ENCODE data around the gene GLIS1. TPM values are rescaled to one million over a fixed set of nuclear protein-coding genes. Genes with fewer than 3 reads are reported as not detected.

Gene GLIS1
- total and polyA plus RNA-seq, 9 donors = 0.04 to 0.42 (median 0.08) TPM; not detected in 3

DNA sequence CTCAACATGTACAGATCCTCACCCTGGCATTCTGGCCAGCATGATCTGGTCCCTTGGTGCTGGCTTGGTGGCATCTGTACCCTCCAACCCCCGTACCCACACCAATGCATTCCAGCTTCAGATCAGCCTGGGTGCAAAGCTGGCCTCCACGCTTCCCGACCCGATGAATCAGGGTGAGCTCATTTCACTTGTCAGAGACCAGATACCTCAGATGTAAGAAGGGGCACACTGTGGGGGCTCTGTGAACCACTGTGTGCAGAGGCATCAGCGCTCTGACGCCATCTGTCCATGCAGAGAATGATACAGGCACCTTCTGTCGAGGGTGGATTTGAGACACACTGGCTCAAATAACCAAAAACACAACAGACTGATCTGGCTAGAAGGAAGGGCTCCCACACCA lies 203.1 kb downstream of the GLIS1 start:
- H3K4me3 ChIP-seq (ENCODE audit: low read length) = no peak overlapping the region
- H3K27me3 ChIP-seq (ENCODE audit: control insufficient read depth, insufficient read depth, low read length) = peaks cover 13% of the 10 kb centered on the region
- H3K36me3 ChIP-seq (ENCODE audit: control insufficient read depth, insufficient read depth, low read length) = no peaks in the 10 kb centered on the region
- H3K4me1 ChIP-seq (ENCODE audit: control insufficient read depth, insufficient read depth, low read length) = no peaks in the 10 kb centered on the region
- WGBS (ENCODE audit: insufficient coverage) = 80% methylated on average over 2 of the region's 7 CpGs
- H3K27ac ChIP-seq (ENCODE audit: low read length) = no peak overlapping the region
- DNase-seq = no peak
- H3K9me3 ChIP-seq (replicated peaks; ENCODE audit: control insufficient read depth, low read depth, low read length) = no peaks in the 10 kb centered on the region

DNA sequence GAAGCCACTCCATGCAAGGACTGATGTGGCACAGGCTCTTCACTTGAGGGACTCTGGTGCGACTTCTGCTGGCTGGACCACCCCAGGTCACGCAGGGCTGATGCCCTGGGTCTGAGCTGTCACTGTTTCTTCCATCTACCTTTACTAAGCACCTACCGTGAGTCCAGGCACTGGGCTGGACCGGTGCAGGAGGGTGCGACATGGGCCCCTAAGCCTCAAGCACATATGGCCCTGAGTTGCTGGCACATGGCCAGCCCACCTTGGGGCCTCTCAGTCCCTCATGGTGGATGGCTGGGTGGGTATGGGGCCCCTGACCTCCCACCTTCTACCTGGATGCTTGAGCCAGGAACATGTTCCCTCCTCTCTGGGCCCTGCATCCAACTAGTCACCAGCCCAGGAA lies 203.7 kb downstream of the GLIS1 start:
- 83% methylated on average over 5 of the region's 5 CpGs for WGBS (ENCODE audit: insufficient coverage)
- Histone ChIP-seq H3K4me3 (ENCODE audit: low read length) (no peak overlapping the region), H3K27ac (ENCODE audit: low read length) (no peak overlapping the region), H3K4me1 (ENCODE audit: control insufficient read depth, insufficient read depth, low read length) (no peaks in the 10 kb centered on the region), H3K36me3 (ENCODE audit: control insufficient read depth, insufficient read depth, low read length) (no peaks in the 10 kb centered on the region), H3K9me3 (replicated peaks; ENCODE audit: control insufficient read depth, low read depth, low read length) (no peaks in the 10 kb centered on the region), H3K27me3 (ENCODE audit: control insufficient read depth, insufficient read depth, low read length) (peaks cover 13% of the 10 kb centered on the region)
- no peak for DNase-seq

DNA sequence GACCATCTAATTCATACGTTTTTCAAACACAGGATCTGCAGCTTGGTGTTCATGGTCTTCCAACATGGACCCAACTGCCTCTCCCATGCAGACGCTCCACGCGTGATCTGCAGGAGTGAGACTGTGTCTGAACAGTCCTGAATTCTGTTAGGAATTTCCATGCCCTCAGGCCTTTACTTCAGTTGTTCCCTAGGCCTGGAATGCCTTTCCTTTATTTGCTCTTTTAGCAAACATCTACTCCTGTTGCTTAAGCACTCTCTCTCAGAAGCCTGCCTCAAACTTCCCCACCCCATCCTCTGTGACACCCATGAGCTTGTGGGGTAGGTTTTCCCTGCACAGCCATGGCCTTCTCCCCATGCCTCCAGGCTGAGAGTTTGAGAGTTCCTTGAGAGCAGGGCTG lies 206.1 kb downstream of the GLIS1 start:
- Histone ChIP-seq H3K9me3 (replicated peaks; ENCODE audit: control insufficient read depth, low read depth, low read length) (no peaks in the 10 kb centered on the region), H3K36me3 (ENCODE audit: control insufficient read depth, insufficient read depth, low read length) (no peaks in the 10 kb centered on the region), H3K27ac (ENCODE audit: low read length) (no peak overlapping the region), H3K27me3 (ENCODE audit: control insufficient read depth, insufficient read depth, low read length) (peaks cover 14% of the 10 kb centered on the region), H3K4me1 (ENCODE audit: control insufficient read depth, insufficient read depth, low read length) (peaks cover under 1% of the 10 kb centered on the region), H3K4me3 (ENCODE audit: low read length) (no peak overlapping the region)
- WGBS (ENCODE audit: insufficient coverage) = 54% methylated on average over 4 of the region's 4 CpGs
- DNase-seq = no peak

DNA sequence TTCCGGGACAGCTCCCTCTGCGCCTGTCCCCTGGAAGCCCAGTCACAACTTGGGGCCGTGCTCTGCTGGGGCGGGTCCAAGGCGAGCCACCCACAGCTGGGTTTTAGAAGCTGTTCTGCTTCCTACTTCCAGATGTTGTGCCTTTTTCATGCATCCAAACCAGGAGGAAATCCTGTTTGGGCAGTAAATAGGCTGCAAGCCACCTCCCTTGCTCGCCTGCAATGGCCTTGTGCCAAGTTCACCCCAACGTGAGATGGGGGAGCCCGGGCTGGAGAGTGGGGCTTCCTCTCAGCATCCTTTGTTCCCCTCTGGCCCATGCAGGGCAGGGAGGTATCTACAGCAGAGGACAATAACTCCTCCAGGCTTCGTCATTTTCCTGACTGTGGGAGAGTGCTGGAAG lies 206.6 kb downstream of the GLIS1 start:
- Histone ChIP-seq H3K9me3 (replicated peaks; ENCODE audit: control insufficient read depth, low read depth, low read length) (no peaks in the 10 kb centered on the region), H3K36me3 (ENCODE audit: control insufficient read depth, insufficient read depth, low read length) (no peaks in the 10 kb centered on the region), H3K4me1 (ENCODE audit: control insufficient read depth, insufficient read depth, low read length) (peaks cover 6% of the 10 kb centered on the region), H3K4me3 (ENCODE audit: low read length) (no peak overlapping the region), H3K27me3 (ENCODE audit: control insufficient read depth, insufficient read depth, low read length) (peaks cover 16% of the 10 kb centered on the region), H3K27ac (ENCODE audit: low read length) (no peak overlapping the region)
- no peak for DNase-seq
- whole genome bisulfite sequencing (ENCODE audit: insufficient coverage) = 60% methylated on average over 6 of the region's 9 CpGs

DNA sequence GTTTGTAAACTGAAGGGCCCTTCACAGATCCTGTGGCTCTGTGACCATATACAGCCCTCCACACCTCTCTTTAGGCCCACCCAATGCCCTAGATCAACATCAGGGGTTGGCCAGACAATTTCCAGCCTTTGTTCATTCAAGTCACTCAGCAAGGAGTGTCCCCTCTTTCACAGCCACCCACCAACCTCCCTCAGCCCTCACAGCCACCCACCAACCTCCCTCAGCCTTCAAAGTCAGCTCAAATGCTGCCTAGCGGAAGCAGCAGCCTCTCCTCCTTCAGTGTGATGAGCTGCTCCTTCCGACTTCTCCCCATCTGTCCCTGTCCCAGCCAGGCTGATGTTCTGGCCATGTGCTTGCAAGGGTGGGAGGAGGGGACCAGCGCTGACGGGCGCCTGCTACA lies 208.4 kb downstream of the GLIS1 start:
- DNase-seq = no peak
- Histone ChIP-seq H3K36me3 (ENCODE audit: control insufficient read depth, insufficient read depth, low read length) (no peaks in the 10 kb centered on the region), H3K9me3 (replicated peaks; ENCODE audit: control insufficient read depth, low read depth, low read length) (no peaks in the 10 kb centered on the region), H3K27ac (ENCODE audit: low read length) (no peak overlapping the region), H3K4me3 (ENCODE audit: low read length) (no peak overlapping the region), H3K27me3 (ENCODE audit: control insufficient read depth, insufficient read depth, low read length) (peaks cover 11% of the 10 kb centered on the region), H3K4me1 (ENCODE audit: control insufficient read depth, insufficient read depth, low read length) (peaks cover 24% of the 10 kb centered on the region)
- 87% methylated on average over 3 of the region's 5 CpGs for WGBS (ENCODE audit: insufficient coverage)

DNA sequence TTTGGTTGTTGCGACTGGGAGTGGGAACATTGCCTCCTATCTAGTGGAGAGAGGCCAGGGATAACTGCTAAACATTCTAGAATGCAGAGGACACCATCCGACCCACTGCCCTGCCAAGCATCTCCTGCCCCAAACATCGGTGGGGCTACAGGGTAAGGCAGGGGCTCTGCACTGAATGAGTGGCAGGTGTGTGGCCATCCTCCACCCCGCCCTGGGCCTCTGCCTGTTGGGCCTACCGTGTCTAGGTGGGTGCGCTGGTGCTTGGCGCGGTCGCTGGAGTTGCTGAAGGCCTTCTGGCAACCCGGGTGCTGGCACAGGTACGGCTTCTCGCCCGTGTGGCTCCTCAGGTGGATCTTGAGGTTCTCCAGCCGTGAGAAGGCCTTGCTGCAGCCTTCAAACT lies 209.4 kb downstream of the GLIS1 start:
- H3K9me3 ChIP-seq (replicated peaks; ENCODE audit: control insufficient read depth, low read depth, low read length) = no peaks in the 10 kb centered on the region
- H3K36me3 ChIP-seq (ENCODE audit: control insufficient read depth, insufficient read depth, low read length) = no peaks in the 10 kb centered on the region
- WGBS (ENCODE audit: insufficient coverage) = 91% methylated on average over 14 of the region's 14 CpGs
- H3K27me3 ChIP-seq (ENCODE audit: control insufficient read depth, insufficient read depth, low read length) = peaks cover 14% of the 10 kb centered on the region
- no peak overlapping the region for H3K4me3 ChIP-seq (ENCODE audit: low read length)
- H3K27ac ChIP-seq (ENCODE audit: low read length) = no peak overlapping the region
- no peak for DNase-seq
- peaks cover 34% of the 10 kb centered on the region for H3K4me1 ChIP-seq (ENCODE audit: control insufficient read depth, insufficient read depth, low read length)

DNA sequence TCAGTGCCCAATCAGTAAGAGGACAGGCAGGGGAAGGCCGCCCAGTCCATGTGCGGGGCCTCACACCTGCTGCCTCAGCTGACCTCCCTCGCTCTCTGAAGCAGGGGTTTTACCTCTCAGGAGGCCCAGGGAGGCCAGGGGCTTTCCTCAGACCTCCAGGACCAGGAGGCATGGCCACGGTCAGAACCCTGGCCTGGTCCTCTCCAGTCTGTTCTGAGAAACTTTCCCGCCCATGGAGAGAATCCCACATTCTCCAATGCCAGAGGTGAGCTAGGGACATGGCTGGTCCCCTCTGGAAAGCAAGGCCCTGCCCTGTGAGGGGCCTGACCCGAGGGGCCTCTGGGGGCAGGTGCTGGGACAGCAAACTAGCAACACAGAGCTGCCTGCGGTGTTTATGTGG lies 211.6 kb downstream of the GLIS1 start:
- Histone ChIP-seq H3K27me3 (ENCODE audit: control insufficient read depth, insufficient read depth, low read length) (peaks cover 14% of the 10 kb centered on the region), H3K9me3 (replicated peaks; ENCODE audit: control insufficient read depth, low read depth, low read length) (no peaks in the 10 kb centered on the region), H3K4me1 (ENCODE audit: control insufficient read depth, insufficient read depth, low read length) (peaks cover 51% of the 10 kb centered on the region), H3K4me3 (ENCODE audit: low read length) (no peak overlapping the region), H3K36me3 (ENCODE audit: control insufficient read depth, insufficient read depth, low read length) (no peaks in the 10 kb centered on the region), H3K27ac (ENCODE audit: low read length) (no peak overlapping the region)
- 78% methylated on average over 6 of the region's 7 CpGs for WGBS (ENCODE audit: insufficient coverage)
- DNase-seq = no peak

DNA sequence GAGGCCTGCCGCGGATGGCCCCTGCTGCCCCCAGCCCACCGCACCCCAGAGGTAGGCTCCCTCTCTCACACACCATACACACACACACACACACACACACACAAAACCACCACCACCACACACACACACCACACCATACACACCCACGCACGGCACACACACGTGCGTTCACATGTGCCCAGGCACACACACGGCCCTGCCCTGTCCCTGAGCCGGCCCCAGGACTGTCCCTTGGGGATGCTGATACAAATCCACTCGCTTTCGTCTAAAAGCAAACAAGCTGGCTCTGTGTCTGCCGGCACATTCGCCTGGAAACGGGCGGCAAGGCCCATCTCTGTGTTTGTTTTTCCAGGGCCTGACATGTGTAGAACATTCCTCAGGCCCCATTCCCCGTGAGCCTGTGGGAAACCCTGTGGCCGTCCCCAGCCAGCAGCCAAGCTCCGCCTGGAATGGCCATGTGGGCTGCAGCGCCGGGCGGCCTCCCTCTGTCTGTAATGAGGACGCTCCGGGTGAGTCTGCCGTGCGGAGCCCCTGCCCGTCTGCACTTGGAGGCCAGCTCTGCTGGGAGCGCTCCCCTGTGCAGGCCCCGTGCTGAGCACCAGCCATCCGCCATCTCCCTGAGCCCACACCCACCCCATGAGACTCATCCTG lies 212.4 kb downstream of the GLIS1 start:
- DNase-seq = peak; percentile 81
- H3K4me3 ChIP-seq (ENCODE audit: low read length) = no peak overlapping the region
- H3K27me3 ChIP-seq (ENCODE audit: control insufficient read depth, insufficient read depth, low read length) = peaks cover 14% of the 10 kb centered on the region
- no peaks in the 10 kb centered on the region for H3K36me3 ChIP-seq (ENCODE audit: control insufficient read depth, insufficient read depth, low read length)
- no peaks in the 10 kb centered on the region for H3K9me3 ChIP-seq (replicated peaks; ENCODE audit: control insufficient read depth, low read depth, low read length)
- WGBS (ENCODE audit: insufficient coverage) = 19% methylated on average over 23 of the region's 29 CpGs
- no peak overlapping the region for H3K27ac ChIP-seq (ENCODE audit: low read length)
- H3K4me1 ChIP-seq (ENCODE audit: control insufficient read depth, insufficient read depth, low read length) = peaks cover 59% of the 10 kb centered on the region

DNA sequence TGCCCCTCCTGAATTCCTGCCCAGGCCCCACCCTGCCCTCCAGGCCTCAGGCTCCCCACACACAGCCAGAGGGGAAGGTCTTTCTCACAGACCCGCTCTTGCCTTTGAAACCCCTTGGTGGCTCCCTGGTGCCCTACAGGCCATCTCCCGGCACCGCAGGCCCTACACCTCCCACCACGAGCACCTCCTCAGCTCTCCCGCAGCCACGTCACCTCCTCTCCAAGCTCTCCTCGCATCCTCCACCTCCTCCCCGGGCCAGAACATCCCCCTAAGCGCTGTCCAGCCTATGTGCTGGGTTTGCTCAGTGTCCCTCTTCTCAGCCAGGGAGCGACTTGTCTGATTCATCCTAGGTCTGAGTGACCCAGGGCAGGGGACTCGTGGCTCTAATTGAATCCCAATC lies 213.4 kb downstream of the GLIS1 start:
- peaks cover 65% of the 10 kb centered on the region for H3K4me1 ChIP-seq (ENCODE audit: control insufficient read depth, insufficient read depth, low read length)
- no peak overlapping the region for H3K4me3 ChIP-seq (ENCODE audit: low read length)
- H3K36me3 ChIP-seq (ENCODE audit: control insufficient read depth, insufficient read depth, low read length) = no peaks in the 10 kb centered on the region
- 51% methylated on average over 11 of the region's 11 CpGs for WGBS (ENCODE audit: insufficient coverage)
- DNase-seq = no peak
- peaks cover 20% of the 10 kb centered on the region for H3K27me3 ChIP-seq (ENCODE audit: control insufficient read depth, insufficient read depth, low read length)
- no peaks in the 10 kb centered on the region for H3K9me3 ChIP-seq (replicated peaks; ENCODE audit: control insufficient read depth, low read depth, low read length)
- H3K27ac ChIP-seq (ENCODE audit: low read length) = no peak overlapping the region

DNA sequence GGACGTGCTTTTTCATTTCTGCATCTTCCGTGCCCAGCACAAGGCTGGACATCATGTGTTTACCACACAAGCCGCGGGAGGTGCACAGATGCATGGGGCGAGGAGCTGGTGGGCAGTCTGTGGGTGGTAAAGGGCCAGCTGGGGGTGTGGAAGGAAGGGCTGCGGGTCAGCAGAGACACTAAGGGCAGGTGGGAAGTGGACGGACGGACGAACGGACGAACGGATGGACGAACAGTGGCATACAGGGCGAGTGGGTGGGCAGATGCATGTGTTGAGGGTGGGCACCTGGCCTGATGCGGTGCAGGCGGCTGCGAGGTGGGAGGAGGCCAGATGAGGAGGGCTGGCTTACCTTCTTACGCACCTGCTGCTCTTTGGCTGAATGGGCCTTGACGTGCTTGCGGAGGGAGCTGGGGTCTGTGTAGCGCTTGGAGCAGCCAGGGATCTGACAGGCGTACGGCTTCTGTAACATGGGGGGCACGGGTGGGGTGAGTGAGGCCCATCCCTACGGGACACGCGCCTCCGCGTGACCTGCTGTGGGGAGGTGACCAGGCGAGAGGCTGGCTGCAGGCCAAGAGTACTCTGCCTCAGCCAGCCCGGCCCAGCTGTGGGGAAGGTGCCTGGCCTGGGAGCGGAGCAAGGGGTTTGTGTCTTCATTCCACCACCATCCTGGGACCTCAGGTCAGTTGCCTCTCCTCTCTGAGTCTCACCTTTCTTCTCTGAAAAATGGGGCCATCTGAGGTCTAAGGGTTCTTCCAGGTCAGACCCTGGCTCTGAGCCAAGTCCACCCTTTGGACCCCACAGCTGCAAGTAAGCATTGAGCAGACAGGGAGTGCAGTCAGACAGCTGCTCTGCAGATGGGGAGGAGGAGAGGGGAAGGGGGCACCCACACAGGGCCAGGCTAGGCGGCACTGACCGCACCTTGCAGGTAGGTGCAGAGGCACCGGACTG lies 214.3 kb downstream of the GLIS1 start:
- no peaks in the 10 kb centered on the region for H3K9me3 ChIP-seq (replicated peaks; ENCODE audit: control insufficient read depth, low read depth, low read length)
- H3K27ac ChIP-seq (ENCODE audit: low read length) = no peak overlapping the region
- H3K4me3 ChIP-seq (ENCODE audit: low read length) = no peak overlapping the region
- peak; percentile 38 for DNase-seq
- H3K36me3 ChIP-seq (ENCODE audit: control insufficient read depth, insufficient read depth, low read length) = no peaks in the 10 kb centered on the region
- H3K27me3 ChIP-seq (ENCODE audit: control insufficient read depth, insufficient read depth, low read length) = peaks cover 20% of the 10 kb centered on the region
- peaks cover 73% of the 10 kb centered on the region for H3K4me1 ChIP-seq (ENCODE audit: control insufficient read depth, insufficient read depth, low read length)
- 44% methylated on average over 34 of the region's 35 CpGs for WGBS (ENCODE audit: insufficient coverage)
